HG02840 (cell line): ENCODE results near the gene UNC13C.
A peak's percentile ranks its signal among the peaks of the same experiment; 100 is the strongest.
"Not testable (repeated sequence)": the region's sequence is repeated elsewhere in the genome, so short reads cannot be mapped to it uniquely, and the experiment has no call there.

ENCODE experiments used
- ATAC-seq: cut with Tn5 transposase; IDR thresholded peaks from one replicate; pipeline ENCODE4 v1.9.1; 2021; ENCODE audit warnings: mild to moderate bottlenecking, moderate library complexity, moderate number of reproducible peaks; ENCODE audit not compliant: unreplicated experiment, low FRiP score

UNC13C gene

GRCh38 chr15:54410481-54410880 is 432.2 kb downstream of the UNC13C start:
- no peak for ATAC-seq

- ATAC-seq, result no peak
Observed at GRCh38 chr15:54424171-54424570, 445.9 kb downstream of the UNC13C start.

GRCh38 chr15:54428596-54428995 is 450.4 kb downstream of the UNC13C start:
- ATAC-seq, result no peak

GRCh38 chr15:54450288-54450687 is 472.0 kb downstream of the UNC13C start:
- ATAC-seq, result not testable (repeated sequence)

GRCh38 chr15:54456413-54456812 is 478.2 kb downstream of the UNC13C start:
- ATAC-seq, result no peak

GRCh38 chr15:54462511-54462913 is 484.3 kb downstream of the UNC13C start:
- no peak for ATAC-seq

- ATAC-seq, result no peak
Observed at GRCh38 chr15:54481819-54482218, 503.6 kb downstream of the UNC13C start.

GRCh38 chr15:54482251-54482650 is 504.0 kb downstream of the UNC13C start:
- no peak for ATAC-seq

- no peak for ATAC-seq
Observed at GRCh38 chr15:54500330-54500729, 522.1 kb downstream of the UNC13C start.

- ATAC-seq, result no peak
Observed at GRCh38 chr15:54502416-54503075, 524.3 kb downstream of the UNC13C start.

GRCh38 chr15:54504695-54505094 is 526.5 kb downstream of the UNC13C start:
- no peak for ATAC-seq

GRCh38 chr15:54506977-54507524 is 528.8 kb downstream of the UNC13C start:
- no peak for ATAC-seq

- ATAC-seq, result no peak
Observed at GRCh38 chr15:54514601-54515000, 536.4 kb downstream of the UNC13C start.

GRCh38 chr15:54515664-54516582 is 537.7 kb downstream of the UNC13C start:
- no peak for ATAC-seq

- no peak for ATAC-seq
Observed at GRCh38 chr15:54517366-54517765, 539.1 kb downstream of the UNC13C start.

GRCh38 chr15:54518156-54518882 is 540.1 kb downstream of the UNC13C start:
- no peak for ATAC-seq

- ATAC-seq, result peak; percentile 69
Observed at GRCh38 chr15:54519577-54519976, 541.3 kb downstream of the UNC13C start.

GRCh38 chr15:54520616-54521015 is 542.4 kb downstream of the UNC13C start:
- no peak for ATAC-seq

GRCh38 chr15:54521206-54521605 is 543.0 kb downstream of the UNC13C start:
- ATAC-seq, result no peak

- ATAC-seq, result no peak
Observed at GRCh38 chr15:54528021-54528420, 549.8 kb downstream of the UNC13C start.

- no peak for ATAC-seq
Observed at GRCh38 chr15:54540721-54541120, 562.5 kb downstream of the UNC13C start.
